ENCODE measurements around the gene MRPL1.
A peak's percentile ranks its signal among the peaks of the same experiment; 100 is the strongest.
"Not testable (repeated sequence)": the region's sequence is repeated elsewhere in the genome, so short reads cannot be mapped to it uniquely, and the experiment has no call there.

The MRPL1 gene

DNA sequence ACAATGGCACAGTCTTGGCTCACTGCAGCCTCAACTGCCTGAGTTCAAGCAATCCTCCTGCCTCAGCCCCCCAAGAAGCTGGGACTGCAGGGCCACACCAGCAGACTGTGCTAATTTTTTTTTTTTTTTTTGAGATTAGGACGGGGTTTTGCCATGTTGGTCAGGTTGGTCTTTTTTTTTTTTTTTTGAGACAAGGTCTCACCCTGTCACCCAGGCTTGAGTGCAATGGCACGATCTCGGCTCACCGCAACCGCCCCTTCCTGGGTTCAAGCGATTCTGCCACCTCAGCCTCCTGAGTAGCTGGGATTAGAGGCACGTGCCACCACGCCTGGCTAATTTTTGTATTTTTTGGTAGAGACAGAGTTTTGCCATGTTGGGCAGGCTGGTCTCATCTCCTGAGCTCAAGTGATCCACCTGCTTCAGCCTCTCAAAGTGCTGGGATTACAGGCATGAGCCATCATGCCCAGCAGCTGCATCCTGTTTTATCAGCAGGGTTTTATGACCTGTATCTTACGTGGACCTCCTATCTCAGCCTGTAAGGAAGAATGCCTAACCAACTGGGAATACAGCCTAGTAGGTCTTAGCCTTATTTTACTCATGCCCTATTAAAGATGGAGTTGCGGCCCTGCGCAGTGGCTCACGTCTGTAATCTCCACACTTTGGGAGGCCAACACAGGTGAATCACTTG is 13.2 kb upstream of the MRPL1 start:
- H3K4me3 ChIP-seq (replicated peaks; ENCODE audit: low read depth, low read length) = no peak overlapping the region
- DNase-seq (ENCODE audit: extremely low read depth, low read depth) = no peak

DNA sequence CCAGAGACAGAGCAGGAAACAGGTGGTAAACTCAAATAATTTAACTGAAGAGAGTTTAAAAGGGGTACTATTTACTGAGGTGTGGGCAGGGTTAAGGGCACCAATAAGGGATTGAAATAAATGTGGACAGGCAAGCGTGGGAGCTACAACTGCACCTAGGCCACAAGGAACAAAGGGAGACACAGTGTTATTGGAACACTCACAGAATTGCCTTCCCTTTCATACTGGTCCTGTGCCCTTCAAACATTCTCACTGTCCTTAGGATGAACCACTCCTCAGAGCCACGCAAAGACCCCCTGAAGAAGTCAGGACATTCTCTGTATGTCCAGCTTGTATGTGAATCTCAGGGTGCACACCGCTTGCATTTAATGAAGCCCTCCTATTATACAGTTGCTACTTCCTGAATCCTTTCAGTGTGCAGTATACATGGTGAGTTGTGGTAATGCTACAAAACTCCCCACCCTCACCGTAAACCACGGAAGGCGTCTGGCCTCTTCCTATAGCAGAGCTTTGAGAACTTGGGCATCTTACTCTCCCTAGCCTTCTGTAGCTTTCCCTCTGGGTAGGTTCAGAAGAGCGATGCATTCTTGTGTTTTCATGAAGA is 9.6 kb upstream of the MRPL1 start:
- TF ChIP-seq, protein P1, sequence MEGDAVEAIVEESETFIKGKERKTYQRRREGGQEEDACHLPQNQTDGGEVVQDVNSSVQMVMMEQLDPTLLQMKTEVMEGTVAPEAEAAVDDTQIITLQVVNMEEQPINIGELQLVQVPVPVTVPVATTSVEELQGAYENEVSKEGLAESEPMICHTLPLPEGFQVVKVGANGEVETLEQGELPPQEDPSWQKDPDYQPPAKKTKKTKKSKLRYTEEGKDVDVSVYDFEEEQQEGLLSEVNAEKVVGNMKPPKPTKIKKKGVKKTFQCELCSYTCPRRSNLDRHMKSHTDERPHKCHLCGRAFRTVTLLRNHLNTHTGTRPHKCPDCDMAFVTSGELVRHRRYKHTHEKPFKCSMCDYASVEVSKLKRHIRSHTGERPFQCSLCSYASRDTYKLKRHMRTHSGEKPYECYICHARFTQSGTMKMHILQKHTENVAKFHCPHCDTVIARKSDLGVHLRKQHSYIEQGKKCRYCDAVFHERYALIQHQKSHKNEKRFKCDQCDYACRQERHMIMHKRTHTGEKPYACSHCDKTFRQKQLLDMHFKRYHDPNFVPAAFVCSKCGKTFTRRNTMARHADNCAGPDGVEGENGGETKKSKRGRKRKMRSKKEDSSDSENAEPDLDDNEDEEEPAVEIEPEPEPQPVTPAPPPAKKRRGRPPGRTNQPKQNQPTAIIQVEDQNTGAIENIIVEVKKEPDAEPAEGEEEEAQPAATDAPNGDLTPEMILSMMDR (IDR thresholded peaks at IDR 0.05; ENCODE audit: low read depth, low read length, missing control alignments) = no peak
- DNase-seq (ENCODE audit: extremely low read depth, low read depth) = no peak
- no peak overlapping the region for H3K4me3 ChIP-seq (replicated peaks; ENCODE audit: low read depth, low read length)

More for the DNA sequence above, 13.2 kb upstream of the MRPL1 start:
- TF ChIP-seq, protein P1 (IDR thresholded peaks at IDR 0.05; ENCODE audit: low read depth, low read length, missing control alignments) = no peak

GRCh38 chr4:77854431-77855111 is 8.1 kb upstream of the MRPL1 start:
- TF ChIP-seq, protein P1 (IDR thresholded peaks at IDR 0.05; ENCODE audit: low read depth, low read length, missing control alignments) = no peak
- DNase-seq (ENCODE audit: extremely low read depth, low read depth) = no peak
- H3K4me3 ChIP-seq (replicated peaks; ENCODE audit: low read depth, low read length) = no peak overlapping the region

- TF ChIP-seq, protein P1 (IDR thresholded peaks at IDR 0.05; ENCODE audit: low read depth, low read length, missing control alignments) = no peak
- no peak for DNase-seq (ENCODE audit: extremely low read depth, low read depth)
Observed at GRCh38 chr4:77856152-77856551, 6.5 kb upstream of the MRPL1 start.

DNA sequence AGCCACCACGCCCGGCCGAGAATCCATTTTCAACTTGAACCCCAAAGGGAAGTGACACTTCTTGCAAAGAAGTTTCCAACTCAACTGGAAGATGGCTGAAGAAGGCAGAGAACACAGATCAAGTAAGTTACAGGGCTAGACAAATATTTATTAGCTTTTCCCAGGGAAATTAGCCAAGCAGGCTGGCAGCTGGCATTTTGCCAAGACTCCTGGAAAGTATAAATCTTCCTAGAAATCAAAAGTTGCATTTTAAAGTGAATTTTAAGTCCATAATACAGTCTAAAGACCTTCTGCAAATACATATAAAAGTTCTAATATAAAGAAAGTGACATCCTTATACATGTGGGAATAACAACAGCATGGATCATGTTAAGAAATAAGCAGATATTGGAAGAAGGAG is 3.4 kb upstream of the MRPL1 start:
- no peak for DNase-seq (ENCODE audit: extremely low read depth, low read depth)
- TF ChIP-seq, protein P1 (IDR thresholded peaks at IDR 0.05; ENCODE audit: low read depth, low read length, missing control alignments) = no peak
- no peak overlapping the region for H3K4me3 ChIP-seq (replicated peaks; ENCODE audit: low read depth, low read length)

More at GRCh38 chr4:77856152-77856551, 6.5 kb upstream of the MRPL1 start:
- H3K4me3 ChIP-seq (replicated peaks; ENCODE audit: low read depth, low read length) = no peak overlapping the region

DNA sequence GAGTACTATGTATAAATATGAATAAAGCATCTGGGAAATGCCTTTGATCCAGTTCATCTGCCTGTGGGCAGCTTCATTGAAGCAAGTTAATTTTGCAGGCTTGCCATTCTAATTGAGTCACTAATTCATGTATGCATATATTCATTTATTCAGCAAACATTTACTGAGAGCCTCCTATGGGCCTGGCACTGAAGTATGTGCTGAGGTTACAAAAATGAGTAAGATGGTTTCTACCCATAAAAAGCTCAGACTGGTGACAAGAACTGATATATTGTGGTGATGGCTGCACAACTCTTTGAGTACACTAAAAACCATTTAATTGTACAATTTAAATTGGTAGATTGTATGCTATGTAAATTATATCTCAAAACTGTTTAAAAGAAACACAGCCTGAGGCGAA is 1.1 kb upstream of the MRPL1 start:
- DNase-seq (ENCODE audit: extremely low read depth, low read depth) = no peak

DNA sequence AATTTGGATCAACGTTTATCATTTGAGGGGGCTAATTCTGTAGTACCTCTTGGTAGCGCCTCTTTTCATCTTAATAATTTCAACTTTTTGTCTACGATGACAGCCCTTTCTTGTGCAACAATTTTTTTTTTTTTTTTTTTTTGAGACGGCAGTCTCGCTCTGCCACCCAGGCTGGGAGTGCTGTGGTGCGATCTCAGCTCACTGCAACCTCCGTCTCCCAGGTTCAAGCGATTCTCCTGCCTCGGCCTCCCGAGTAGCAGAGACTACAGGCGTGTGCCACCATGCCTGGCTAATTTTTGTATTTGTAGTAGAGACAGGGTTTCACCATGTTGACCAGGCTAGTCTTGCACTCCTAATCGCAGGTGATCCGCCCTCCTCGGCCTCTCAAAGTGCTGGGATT is 711 bp downstream of the MRPL1 start:
- DNase-seq (ENCODE audit: extremely low read depth, low read depth) = not testable (repeated sequence)
- peak overlapping the region; percentile 61 for H3K4me3 ChIP-seq (replicated peaks; ENCODE audit: low read depth, low read length)

More for the DNA sequence above, 1.1 kb upstream of the MRPL1 start:
- peak overlapping the region; percentile 61 for H3K4me3 ChIP-seq (replicated peaks; ENCODE audit: low read depth, low read length)
- TF ChIP-seq, protein P1 (IDR thresholded peaks at IDR 0.05; ENCODE audit: low read depth, low read length, missing control alignments) = no peak
